Vagina (tissue), 2 donors: ENCODE results near the gene RNF144A. TPM values are rescaled to one million over a fixed set of nuclear protein-coding genes. Genes with fewer than 3 reads are reported as not detected.

Experiments
- DNase-seq, 2 donors: peaks; one replicate each; pipeline ENCODE4 v3.0.0-alpha.2; 2017; ENCODE audit errors: extremely low spot score in 2 of 2
- H3K27ac ChIP-seq: fragments of 200-600 bp; sonication (generic); one replicate; pipeline ENCODE4 v1.5.1; 2019
- H3K27me3 ChIP-seq: fragments of 200-600 bp; sonication (generic); one replicate; pipeline ENCODE4 v1.5.1; 2019
- H3K36me3 ChIP-seq, 2 donors: fragments of 200-600 bp; sonication (generic); one replicate each; pipeline ENCODE4 v1.5.1; 2017 to 2019
- H3K4me1 ChIP-seq: fragments of 200-600 bp; sonication (generic); one replicate; pipeline ENCODE4 v1.5.1; 2019
- H3K4me3 ChIP-seq, 2 donors: fragments of 200-600 bp; sonication (generic); 1 replicate in 1 of 2; 2 replicates in 1 of 2; pipeline ENCODE4 v1.5.1; 2016 to 2019
- H3K9me3 ChIP-seq: fragments of 200-600 bp; sonication (generic); one replicate; pipeline ENCODE4 v1.5.1; 2019
- CTCF ChIP-seq, 3 experiments: fragments of 450-650 bp in 2 of 3; fragments of 200-600 bp in 1 of 3; sonication (generic) in 1 of 3; IDR thresholded peaks; one replicate each; pipeline ENCODE4 v1.5.1; 2017 to 2019; ENCODE audit warnings: antibody characterized with exemption in 3 of 3, mild to moderate bottlenecking in 2 of 3, moderate library complexity in 2 of 3
- POLR2A ChIP-seq, 2 donors: fragments of 450-650 bp; IDR thresholded peaks; one replicate each; pipeline ENCODE4 v1.6.1; 2017; ENCODE audit warnings: antibody characterized with exemption in 2 of 2, mild to moderate bottlenecking in 2 of 2, moderate library complexity in 2 of 2
- POLR2AphosphoS5 ChIP-seq, 2 donors: sonication (generic); formaldehyde crosslinking; IDR thresholded peaks; one replicate each; pipeline ENCODE4 v1.9.0; 2017; ENCODE audit warnings: antibody characterized with exemption in 2 of 2, mild to moderate bottlenecking in 2 of 2, low read depth in 1 of 2; ENCODE audit not compliant: insufficient read depth in 1 of 2
- intact Hi-C: fragments of 100-400 bp; cut with DNase I; formaldehyde crosslinking; loops from one replicate; pipeline ENCODE4 v1.15.1; 2023
- total RNA-seq: library from RNA; depleted of rRNA; stranded (reverse); fragments of >200 nt; gene quantifications from one replicate; pipeline ENCODE4 v1.2.3, GENCODE V29; 2016

Gene RNF144A
- total RNA-seq, 1 donor from 2014 or later, result 17.2 TPM

- no peaks in the 10 kb centered on the region for H3K27me3 ChIP-seq
These were observed 14.5 kb downstream of the RNF144A start for GRCh38 chr2:6931753-6932152.

GRCh38 chr2:6932206-6932605, 15.0 kb downstream of the RNF144A start:
- no peaks in the 10 kb centered on the region for H3K27me3 ChIP-seq
- H3K4me3 ChIP-seq, result no peak overlapping the region
- H3K36me3 ChIP-seq, result no peaks in the 10 kb centered on the region
- H3K9me3 ChIP-seq, result no peaks in the 10 kb centered on the region
- intact Hi-C loops, result no loop called here
- H3K4me1 ChIP-seq, result peaks cover 17% of the 10 kb centered on the region
- H3K27ac ChIP-seq, result no peak overlapping the region
- TF ChIP-seq CTCF (IDR thresholded peaks at IDR 0.05) (no peak), POLR2AphosphoS5 (IDR thresholded peaks at IDR 0.05; ENCODE audit: insufficient read depth in 1 of 2, low read depth in 1 of 2) (no peak), POLR2A (IDR thresholded peaks at IDR 0.05) (no peak)
- DNase-seq, result no peak

More at GRCh38 chr2:6931753-6932152, 14.5 kb downstream of the RNF144A start:
- no peaks in the 10 kb centered on the region for H3K9me3 ChIP-seq
- intact Hi-C loops, result no loop called here
- no peak for DNase-seq
- peaks cover 21% of the 10 kb centered on the region for H3K4me1 ChIP-seq
- H3K27ac ChIP-seq, result no peak overlapping the region
- TF ChIP-seq POLR2AphosphoS5 (IDR thresholded peaks at IDR 0.05; ENCODE audit: insufficient read depth in 1 of 2, low read depth in 1 of 2) (no peak), CTCF (IDR thresholded peaks at IDR 0.05) (no peak), POLR2A (IDR thresholded peaks at IDR 0.05) (no peak)
- no peaks in the 10 kb centered on the region for H3K36me3 ChIP-seq
- no peak overlapping the region for H3K4me3 ChIP-seq

DNA sequence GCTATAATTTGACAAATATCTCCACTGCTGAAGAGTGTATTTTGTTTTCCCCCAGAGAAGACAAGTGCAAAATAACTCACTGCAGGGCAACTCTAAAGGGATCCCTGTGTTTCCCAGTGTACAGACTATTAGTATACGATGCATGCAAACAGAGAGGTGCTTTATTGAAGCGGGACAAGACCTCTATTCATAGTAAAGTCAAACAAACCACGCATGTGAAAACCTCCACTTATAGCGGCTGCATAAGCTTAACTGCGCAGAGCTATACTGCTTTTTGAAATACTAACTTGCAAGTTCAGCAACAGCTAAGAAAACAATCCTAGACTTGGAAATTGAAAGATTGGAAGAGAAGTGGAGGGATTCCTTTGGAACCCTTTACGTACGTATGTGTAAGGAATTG, 15.6 kb downstream of the RNF144A start:
- intact Hi-C loops, result no loop called here
- no peak overlapping the region for H3K27ac ChIP-seq
- H3K4me1 ChIP-seq, result peaks cover 13% of the 10 kb centered on the region
- H3K27me3 ChIP-seq, result no peaks in the 10 kb centered on the region
- TF ChIP-seq POLR2AphosphoS5 (IDR thresholded peaks at IDR 0.05; ENCODE audit: insufficient read depth in 1 of 2, low read depth in 1 of 2) (no peak), CTCF (IDR thresholded peaks at IDR 0.05) (no peak), POLR2A (IDR thresholded peaks at IDR 0.05) (no peak)
- no peaks in the 10 kb centered on the region for H3K36me3 ChIP-seq
- peak in 1 of 2 donors; percentile 6 for DNase-seq
- H3K9me3 ChIP-seq, result no peaks in the 10 kb centered on the region
- H3K4me3 ChIP-seq, result no peak overlapping the region

GRCh38 chr2:6933911-6934310, 16.7 kb downstream of the RNF144A start:
- no peak for TF ChIP-seq CTCF (IDR thresholded peaks at IDR 0.05)
- TF ChIP-seq POLR2AphosphoS5 (IDR thresholded peaks at IDR 0.05; ENCODE audit: insufficient read depth in 1 of 2, low read depth in 1 of 2), result no peak
- TF ChIP-seq POLR2A (IDR thresholded peaks at IDR 0.05), result no peak
- Histone ChIP-seq H3K4me3 (no peak overlapping the region), H3K27ac (no peak overlapping the region), H3K9me3 (no peaks in the 10 kb centered on the region), H3K36me3 (no peaks in the 10 kb centered on the region), H3K4me1 (peaks cover 4% of the 10 kb centered on the region), H3K27me3 (no peaks in the 10 kb centered on the region)
- DNase-seq, result no peak
- intact Hi-C loops, result no loop called here

DNA sequence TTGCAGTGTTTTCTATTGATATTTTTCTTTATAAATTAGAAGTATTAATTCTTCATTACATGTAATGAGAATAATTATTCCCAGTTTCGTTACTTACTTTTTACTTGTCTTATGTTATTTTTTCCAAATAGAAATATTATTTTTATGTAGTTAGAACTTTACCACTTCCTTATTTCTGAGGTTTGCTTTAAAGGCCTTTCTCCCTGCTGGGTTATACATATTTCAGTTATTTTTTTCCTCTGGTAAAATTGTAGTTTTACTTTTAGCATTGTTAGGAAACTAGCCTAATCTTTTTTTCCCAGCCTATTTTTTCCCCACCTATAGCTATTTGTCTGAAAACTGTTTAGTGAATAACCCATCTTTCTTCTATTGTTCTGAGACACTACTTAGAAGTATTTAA, 17.1 kb downstream of the RNF144A start:
- H3K27me3 ChIP-seq, result no peaks in the 10 kb centered on the region
- no peak for DNase-seq
- no peak overlapping the region for H3K4me3 ChIP-seq
- no peaks in the 10 kb centered on the region for H3K9me3 ChIP-seq
- no peaks in the 10 kb centered on the region for H3K36me3 ChIP-seq
- TF ChIP-seq CTCF (IDR thresholded peaks at IDR 0.05), result no peak
- no peak for TF ChIP-seq POLR2A (IDR thresholded peaks at IDR 0.05)
- TF ChIP-seq POLR2AphosphoS5 (IDR thresholded peaks at IDR 0.05; ENCODE audit: insufficient read depth in 1 of 2, low read depth in 1 of 2), result no peak
- H3K4me1 ChIP-seq, result no peaks in the 10 kb centered on the region
- intact Hi-C loops, result no loop called here
- no peak overlapping the region for H3K27ac ChIP-seq
